GM18873 (cell line): Measurements from ENCODE around the gene TBC1D7.

ENCODE experiments used
- ATAC-seq: cut with Tn5 transposase; IDR thresholded peaks from one replicate; pipeline ENCODE4 v1.9.1; 2021; ENCODE audit warnings: mild to moderate bottlenecking, moderate library complexity, moderate number of reproducible peaks; ENCODE audit not compliant: unreplicated experiment, low FRiP score

Gene TBC1D7

DNA sequence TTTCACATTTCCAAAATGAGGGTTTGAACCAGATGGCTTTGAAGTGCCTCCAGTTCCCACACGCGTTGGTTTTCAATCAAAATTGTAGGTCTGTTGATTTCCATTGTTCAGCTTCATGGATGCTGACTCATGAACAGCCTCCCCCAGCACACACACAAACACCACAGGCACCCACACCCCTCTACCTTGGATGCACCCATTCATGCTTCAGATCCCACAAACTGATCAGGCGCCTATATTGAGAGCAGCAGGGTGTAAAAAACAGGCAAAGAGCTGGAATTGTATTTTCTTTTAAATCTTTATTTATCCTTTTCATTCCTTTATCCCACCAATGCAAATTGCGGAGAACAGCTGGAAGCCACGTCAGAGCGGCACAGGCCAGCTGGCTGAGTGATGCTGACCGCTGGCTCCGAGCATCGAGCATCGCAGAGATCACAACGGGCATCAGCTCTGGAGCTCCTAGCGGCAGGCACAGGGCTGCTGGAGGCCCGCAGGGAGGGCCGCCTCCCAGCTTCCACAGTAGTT lies 29.3 kb upstream of the TBC1D7 start:
- ATAC-seq: no peak

DNA sequence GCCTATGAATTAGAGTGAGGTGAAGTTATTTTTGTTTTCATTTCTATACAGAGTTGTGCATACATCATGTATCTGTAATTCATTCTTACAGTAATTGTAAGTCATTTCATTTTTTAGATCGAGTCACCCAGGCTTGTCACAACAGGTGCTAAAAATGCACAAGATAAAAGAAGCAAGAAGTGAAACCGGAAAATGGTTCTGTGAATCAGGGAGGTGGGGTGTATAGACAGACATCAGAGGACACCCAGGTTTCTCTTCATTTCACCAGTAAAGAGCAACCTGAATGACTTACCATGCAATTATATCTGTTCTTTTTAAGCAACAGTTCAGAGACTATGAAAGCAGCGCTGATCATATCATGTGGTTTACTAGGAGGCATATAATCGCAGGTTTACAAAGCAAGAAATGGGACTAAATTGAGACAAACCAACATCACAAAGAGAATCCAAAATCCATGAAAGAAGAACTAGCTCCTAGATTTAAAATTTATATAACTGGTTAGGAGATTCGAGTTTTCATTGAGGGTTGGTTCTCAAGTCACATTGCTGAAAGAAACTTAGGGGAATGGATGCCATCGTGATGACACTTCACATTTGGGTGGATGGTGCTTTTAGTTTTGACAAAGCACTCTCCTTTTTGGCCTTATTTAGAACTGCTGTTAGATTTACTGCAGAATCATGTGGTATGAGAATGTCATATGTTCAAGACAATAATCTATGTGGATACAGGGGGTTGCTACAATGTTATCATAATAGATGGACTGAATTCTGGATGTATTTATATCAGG lies 27.9 kb upstream of the TBC1D7 start:
- peak; percentile 92 for ATAC-seq

DNA sequence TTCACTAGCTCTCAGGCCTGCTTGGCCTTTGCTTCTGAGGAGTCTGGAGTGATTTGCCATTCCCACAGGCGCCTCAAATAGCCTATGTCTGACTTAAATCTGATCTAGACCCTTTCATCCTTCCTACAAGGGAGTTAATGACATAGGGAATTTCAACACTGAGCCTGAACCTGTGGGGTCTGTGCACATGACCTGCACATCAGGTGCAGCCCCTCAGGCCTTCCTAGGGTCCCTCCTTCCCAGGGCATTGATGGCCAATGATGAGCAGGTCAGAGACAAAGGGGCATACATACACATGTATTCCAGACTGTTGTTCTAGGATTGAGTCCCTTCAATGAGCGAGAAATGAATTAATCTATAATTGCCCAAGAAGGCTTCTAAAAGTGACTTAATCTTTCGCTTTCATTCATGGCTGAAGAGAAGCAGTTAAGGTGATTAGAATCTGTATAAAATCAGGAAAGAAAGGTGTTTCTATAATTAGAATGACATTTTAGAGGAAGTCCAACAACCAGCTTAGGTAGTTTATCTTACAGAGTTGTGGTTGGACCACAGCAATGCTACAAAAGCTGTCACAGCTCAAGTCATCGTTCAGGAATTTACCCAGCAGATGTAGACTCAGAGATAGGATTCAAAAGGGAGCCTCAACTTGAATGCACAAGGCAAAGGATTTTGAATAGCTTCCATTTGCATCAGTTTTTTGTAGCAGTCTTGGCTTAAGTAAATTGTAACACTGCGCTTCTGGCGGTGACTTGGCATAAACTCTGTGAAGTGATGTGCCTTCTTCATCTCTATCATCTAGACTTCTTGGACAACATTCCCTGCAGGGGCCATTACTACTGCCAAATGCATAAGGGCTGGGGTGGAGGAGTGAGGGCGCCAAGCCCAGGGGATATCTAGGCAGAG lies 27.0 kb upstream of the TBC1D7 start:
- no peak for ATAC-seq

DNA sequence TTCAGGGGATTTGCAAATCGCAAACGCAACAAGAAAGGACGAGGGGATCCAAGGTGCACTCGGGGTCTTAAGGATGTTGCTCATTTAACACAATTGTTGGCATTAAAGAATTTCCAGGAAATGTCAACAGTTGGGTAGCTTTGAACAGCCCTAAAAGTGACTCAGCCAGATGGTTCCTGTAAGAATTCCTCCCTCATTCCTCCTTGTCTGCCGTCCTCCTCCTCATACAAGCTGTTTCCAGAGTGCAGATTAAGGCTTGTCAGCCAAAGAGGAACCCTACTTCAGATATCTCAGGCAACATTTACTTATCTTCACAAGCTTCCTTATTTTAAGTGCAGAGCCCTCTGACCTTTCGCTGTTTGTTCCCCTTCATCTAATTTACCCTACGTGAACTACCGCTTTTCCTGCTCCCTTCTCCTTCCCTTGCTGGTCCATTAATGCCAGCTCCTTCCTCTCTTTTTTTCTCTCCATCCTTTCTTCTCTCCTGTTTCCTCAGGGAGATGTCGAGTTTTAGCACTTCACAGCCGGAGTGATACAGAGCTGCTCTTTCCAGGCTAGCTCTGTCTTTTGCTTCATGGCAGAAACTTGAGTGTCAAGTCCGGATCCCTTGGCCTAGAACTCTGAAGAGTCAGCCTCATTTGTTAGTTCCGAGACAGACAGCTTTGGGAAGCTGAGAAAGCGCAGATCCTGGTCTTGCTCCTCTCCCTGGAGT lies 26.1 kb upstream of the TBC1D7 start:
- no peak for ATAC-seq

DNA sequence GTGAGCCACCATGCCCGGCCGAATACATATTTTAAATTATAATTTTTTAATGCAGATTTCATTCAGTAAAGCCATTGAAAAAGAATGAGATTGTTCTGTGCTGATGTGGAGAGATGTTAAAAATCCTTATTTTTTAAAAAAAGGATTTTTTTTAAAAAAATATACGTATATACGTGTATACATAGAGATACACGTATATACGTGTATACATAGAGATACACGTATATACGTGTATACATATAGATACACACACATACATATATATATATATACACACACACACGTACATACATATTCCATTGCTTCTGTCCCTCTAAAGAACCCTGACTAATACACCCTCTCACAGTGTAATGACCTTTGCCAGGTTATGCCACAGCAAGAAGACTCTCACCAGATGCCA lies 23.8 kb upstream of the TBC1D7 start:
- ATAC-seq: no peak

DNA sequence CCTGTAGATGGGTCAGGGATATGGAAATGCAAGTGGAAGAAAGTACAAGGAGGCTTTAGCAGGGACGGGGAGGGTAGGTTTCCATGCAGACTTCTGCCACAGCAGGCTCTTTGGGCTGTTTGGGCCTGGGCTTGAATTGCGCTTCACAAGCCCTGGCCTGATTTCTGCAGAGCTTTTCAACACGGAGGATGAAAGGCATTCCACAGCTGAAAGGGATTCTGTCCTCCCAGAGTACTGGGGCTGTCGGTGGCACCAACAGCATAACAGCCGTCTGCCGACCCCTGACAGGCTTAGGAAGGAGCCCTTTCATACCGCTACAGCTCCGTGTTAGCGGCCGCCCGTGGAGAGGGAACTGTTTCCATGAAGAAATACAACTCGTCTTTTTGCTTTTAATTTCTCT lies 22.9 kb upstream of the TBC1D7 start:
- no peak for ATAC-seq

DNA sequence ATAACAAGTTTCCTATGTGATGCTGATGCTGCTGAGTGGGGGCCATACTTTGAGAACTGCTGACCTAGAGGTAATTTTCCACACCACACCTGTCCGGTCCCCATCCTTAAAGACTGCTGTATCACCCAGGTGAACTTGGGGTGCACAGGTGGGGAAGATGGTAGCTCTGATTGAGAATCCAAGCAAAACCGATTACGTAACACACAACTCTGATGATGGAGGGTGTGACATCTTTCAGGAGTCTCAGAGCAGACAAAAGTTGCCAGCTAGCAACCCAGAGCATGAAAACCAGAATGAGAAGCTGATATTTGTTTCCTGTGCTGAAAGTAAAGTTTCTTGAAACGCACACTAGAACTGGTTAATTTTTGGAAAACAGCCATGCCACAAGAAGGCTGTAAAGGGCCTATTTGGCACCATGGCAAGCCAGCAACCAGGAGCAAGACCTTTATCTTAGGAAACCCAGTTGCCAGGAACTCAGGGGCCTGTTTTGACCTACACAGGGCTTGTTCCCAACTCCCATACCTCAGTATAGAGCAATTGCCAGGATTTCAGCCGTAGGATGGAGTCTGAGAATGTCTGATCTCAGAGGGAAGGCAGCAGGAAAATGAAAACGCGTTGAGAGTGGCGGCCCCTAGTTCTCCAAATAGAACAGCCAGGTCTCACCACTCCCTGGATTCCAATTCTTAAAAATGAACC lies 21.6 kb upstream of the TBC1D7 start:
- ATAC-seq: no peak

DNA sequence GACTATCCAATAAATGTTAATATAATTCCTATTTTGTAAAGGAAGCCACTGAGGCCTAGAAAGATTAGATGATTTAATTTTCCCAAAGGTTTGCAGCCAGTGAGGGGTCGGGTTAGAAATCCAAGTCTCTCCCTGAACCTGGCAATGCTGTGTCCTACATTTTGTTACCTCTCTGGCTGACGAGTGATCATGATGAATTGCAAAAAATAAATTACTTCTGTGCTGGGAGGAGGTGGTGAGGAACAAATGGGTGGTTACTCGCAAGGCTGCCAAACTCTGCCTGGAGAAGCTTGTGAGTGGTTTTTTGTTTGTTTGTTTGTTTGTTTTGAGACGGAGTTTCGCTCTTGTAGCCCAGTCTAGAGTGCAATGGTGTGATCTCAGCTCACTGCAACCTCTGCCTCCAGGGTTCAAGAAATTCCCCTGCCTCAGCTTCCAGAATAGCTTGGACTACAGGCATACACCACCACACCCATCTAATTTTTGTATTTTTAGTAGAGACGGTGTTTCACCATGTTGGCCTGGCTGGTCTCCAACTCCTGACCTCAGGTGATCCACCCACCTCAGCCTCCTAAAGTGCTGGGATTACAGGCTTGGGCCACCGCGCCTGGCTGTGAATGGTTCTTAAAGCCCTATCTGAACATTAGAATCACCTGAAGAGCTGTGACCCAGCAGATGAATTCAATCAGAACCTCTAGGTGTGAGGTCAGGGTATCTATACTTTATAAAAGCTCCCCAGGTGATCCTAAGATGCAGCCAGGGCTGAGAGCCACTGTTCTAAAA lies 20.2 kb upstream of the TBC1D7 start:
- ATAC-seq: no peak

DNA sequence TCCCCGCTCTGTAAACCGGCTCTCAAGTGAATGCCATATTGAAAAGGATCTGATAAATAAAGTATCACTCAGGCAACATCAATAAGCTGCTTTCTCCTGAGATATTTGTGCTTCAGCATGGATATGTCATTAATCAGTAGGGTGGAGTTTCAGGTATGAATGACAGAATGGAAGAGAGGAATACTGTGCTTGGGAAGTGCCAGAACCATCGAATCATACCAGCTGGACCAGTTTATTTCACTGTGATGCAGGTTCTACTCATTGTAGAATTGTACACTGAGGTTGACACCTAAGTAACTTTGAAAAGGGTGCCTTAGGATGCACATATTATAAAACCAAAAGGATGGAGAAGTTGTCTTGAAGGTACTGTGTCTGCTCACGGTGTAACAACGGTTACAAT lies 17.9 kb upstream of the TBC1D7 start:
- ATAC-seq: no peak

DNA sequence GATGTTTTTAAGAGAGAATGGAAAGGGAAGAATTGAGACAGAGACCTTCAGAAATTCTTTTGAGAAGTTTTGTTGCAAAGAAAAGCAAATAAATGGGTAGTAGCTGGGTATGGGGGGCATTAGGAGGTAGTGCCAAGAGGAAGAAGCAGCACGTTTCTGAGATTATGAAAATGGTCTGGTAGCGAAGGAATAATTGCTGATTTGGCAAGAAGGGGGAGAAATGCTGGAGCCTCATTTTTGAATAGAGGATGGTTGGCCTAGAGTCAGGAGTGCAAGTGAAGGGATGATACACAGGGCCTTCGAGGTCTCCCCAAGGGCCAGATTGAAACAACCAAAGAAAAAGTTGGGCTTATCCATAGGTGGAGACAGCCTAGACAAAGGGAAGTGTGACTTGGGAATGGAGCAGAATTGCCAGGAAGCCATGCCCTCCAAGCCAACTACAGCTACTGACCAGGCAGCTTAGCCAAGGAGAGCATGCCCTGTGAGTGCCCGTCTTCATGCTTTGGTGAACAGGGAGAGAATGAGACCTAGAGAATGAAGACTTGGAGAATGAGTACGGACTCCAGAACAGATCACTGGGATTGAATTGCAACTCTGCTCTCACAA lies 14.2 kb upstream of the TBC1D7 start:
- no peak for ATAC-seq

DNA sequence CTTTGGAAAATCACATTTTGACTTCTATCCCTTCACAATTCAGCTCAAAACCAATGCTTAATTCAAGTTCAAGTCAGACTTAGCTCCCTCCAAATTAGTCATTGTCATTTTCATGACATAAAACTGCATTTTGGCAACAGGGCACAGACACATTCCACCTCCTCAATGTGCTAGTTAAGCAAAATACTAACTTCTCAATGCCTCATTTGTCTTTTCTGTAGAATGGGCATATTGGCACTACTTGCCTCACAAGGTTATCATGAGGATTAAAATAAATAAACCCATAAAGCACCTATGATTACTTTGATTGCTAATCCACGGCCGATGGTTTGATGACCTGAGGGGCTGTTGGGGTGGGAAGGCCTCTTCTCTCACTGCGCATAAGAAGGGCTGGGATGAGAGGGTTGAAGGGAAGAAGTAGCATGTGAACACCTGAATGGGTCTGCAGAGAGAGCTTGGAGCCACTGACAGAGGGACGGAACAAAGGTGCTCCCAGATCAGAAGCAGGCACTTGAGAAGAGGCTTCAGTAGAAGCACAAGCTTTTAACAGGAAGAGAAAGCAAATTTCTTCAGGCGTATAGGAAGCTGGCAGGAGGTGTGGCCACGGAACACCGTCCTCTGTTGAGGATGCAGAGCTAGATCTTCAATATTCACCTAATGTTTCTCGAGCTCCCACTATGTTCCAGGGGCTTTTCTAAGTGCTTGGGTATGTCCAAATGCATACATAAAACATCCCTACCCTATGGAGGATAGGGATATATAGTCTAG lies 11.7 kb upstream of the TBC1D7 start:
- ATAC-seq: no peak

DNA sequence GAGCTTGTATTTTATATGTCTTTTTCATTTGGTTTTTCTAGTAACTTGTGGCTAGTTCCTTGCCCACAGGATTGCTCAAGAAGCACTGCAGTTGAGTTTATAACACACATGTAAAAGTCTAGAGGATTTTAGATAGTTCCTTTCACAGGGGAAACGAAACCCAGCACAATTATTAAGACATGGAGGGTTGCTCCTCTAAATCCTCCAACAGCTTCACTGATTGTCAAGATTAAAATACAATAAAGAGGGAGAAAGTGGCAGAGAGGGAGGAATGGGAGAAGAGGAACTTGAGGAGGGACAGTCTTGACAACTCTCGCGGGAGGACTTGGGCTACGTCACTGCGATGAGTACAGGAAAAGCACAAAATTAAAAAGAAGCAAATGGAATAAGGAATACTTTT lies 9.7 kb upstream of the TBC1D7 start:
- no peak for ATAC-seq

DNA sequence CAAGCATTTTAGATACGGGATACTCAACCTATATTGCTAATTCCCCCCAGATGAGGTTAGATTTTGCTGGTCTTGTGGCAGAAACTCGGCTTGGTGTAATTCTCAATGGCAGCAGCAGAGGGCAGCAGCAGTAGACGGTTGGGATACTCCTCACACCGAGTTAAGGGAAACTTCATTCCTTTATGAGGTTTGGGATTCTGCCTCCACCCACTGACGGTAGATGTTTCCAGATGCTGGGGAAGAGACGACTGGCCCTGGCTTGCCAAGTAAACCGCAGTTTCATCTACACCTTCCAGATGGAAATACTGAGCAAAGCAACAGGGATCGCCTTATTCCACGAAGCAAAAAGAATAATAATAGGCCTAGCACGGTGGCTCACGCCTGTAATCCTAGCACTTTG lies 8.2 kb upstream of the TBC1D7 start:
- ATAC-seq: no peak

DNA sequence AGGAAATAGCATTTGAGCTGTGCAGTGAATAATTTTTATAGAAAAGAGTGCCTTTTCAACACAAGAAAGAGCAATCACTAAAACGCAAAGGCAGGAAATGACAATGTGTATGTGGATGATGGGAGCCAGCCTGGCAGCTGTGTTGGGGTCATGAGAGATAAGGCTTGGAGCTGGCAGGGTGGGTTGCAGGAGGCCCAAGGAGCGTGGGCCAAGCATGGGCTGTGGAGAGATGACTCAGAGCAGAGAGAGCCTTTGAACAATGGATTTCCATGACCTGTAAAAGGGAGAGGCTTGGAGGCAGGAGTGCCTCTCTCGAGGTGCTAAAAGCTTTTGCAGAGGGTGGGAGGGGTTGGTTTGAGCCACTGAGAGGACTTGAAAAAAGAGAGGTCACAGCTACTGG lies 6.6 kb upstream of the TBC1D7 start:
- no peak for ATAC-seq

DNA sequence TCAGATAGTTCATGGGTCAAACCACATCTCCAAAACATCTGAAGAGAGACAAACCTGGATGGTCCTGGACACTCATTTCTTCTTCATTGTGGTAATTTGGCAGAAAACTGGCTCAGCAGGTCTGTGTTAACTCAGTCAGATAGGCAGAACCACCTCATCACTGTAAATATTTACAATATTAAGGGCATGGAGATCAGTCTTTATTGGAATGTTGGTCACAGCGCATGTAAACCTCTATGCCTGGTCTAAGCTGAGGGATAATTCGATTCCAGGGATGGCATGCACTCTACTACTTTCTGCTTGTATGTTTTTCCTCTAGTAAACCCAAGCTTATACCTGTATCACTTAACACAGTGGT lies 4.0 kb upstream of the TBC1D7 start:
- ATAC-seq: no peak

DNA sequence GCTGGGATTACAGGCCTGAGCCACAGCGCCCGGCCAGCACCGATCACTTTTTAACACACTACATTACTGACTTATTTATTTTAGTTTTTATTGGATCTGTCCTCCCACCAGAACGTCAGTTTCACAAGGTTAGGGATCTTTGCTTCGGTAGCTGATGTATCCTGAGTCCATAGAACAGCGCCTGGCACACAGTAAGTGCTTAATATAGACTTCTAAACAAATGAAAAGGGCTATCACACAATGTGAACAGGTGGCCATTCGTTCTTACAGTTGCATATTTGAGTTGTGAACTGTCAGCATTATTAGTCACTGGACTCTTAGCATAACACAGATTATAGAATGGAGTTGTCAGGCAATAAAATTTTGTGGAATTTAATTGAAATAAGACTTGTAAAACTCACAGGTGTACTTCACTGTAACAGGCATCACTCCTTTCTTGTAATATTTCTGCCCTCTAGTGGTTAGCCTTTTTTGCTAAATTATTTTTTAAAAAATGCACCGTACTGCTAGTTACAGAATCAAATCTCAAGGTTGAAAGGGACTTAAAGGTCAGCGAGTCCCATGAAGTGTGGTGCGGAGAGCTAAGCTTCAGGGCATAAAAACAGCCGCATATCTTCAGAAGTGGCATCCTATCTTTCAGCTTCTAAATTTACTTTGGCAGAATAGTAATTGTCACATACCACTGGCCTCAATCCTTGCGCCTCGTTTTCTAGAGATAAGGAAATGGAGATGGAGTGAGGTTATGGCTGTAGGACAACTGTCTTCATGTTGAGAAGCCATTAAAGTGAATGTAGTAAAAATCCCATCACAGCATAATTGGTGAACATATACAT lies 3.4 kb upstream of the TBC1D7 start:
- ATAC-seq: no peak

DNA sequence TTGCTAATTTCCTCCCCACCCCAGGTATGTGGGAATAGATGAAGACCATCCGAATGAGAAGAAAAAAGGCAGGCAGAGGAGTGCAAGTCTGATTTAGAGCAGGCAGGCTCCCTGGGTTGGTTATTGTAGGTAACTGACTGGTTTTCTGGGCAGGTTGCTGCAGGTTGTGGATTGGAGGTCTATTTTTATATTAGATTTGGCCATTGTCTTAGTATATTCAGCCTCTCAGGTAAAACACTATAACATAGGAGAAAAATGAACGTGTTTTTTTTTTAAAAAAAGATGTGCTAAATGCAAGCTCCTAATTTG lies 492 bp upstream of the TBC1D7 start:
- no peak for ATAC-seq

DNA sequence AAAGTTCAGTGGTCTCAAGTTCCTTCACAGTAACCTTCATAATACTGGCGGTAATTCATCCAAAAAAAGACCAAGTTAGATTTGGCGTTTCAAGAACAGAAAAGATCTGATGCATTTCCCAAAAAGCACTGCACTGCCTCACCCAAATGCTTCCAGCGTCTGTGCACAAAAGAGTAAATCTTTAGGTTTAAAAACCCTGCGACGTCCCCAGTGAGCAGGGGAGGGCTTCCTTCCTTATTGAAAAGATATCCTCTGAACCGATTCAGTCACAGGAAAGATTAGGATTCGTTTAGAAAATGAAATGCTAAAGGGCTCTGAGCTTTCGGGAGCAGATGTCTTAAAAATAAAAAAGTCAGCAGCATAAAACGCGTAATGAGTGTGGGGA lies 654 bp downstream of the TBC1D7 start:
- ATAC-seq: no peak
